Suprapubic skin (tissue), 4 donors: ENCODE data around the gene SURF4. TPM values are rescaled to one million over a fixed set of nuclear protein-coding genes. Genes with fewer than 3 reads are reported as not detected.

ENCODE experiments used
- DNase-seq, 2 donors: peaks; one replicate each; pipeline ENCODE4 v3.0.0-alpha.2; 2019; ENCODE audit warnings: low spot score in 2 of 2
- H3K27ac ChIP-seq: fragments of 200-600 bp; sonication (generic); one replicate; pipeline ENCODE4 v1.5.1; 2019
- H3K27me3 ChIP-seq: fragments of 200-600 bp; sonication (generic); one replicate; pipeline ENCODE4 v1.5.1; 2019
- H3K36me3 ChIP-seq: fragments of 200-600 bp; sonication (generic); one replicate; pipeline ENCODE4 v1.5.1; 2019
- H3K4me1 ChIP-seq: fragments of 200-600 bp; sonication (generic); one replicate; pipeline ENCODE4 v1.5.1; 2019
- H3K4me3 ChIP-seq: fragments of 200-600 bp; sonication (generic); one replicate; pipeline ENCODE4 v1.5.1; 2019; ENCODE audit warnings: mild to moderate bottlenecking
- H3K9me3 ChIP-seq: fragments of 200-600 bp; sonication (generic); one replicate; pipeline ENCODE4 v1.5.1; 2019
- EP300 ChIP-seq: sonication (generic); formaldehyde crosslinking; IDR thresholded peaks from one replicate; pipeline ENCODE4 v1.6.1; 2017; ENCODE audit warnings: antibody characterized with exemption
- POLR2A ChIP-seq, 2 donors: fragments of 450-650 bp; IDR thresholded peaks; one replicate each; pipeline ENCODE4 v1.6.1; 2017; ENCODE audit warnings: antibody characterized with exemption in 2 of 2, mild to moderate bottlenecking in 2 of 2, moderate library complexity in 2 of 2
- POLR2AphosphoS5 ChIP-seq, 3 donors: sonication (generic); formaldehyde crosslinking; IDR thresholded peaks; one replicate each; pipeline ENCODE4 v1.6.1; 2017; ENCODE audit warnings: antibody characterized with exemption in 3 of 3
- WGBS: methylation state at CpG from one replicate; pipeline ENCODE4 v1.1.5; 2018; 5-methylcytosine and 5-hydroxymethylcytosine counted together
- total RNA-seq, 4 donors: library from RNA; depleted of rRNA; stranded (reverse); fragments of >200 nt; gene quantifications; one replicate each; pipeline ENCODE4 v1.1.0, GENCODE V29; 2016
- TF ChIP-seq, protein P1 (sequence below), 2 donors: fragments of 200-600 bp in 1 of 2; fragments of 450-650 bp in 1 of 2; sonication (generic) in 1 of 2; IDR thresholded peaks; one replicate each; pipeline ENCODE4 v1.5.1; 2016 to 2019; ENCODE audit warnings: antibody characterized with exemption in 2 of 2, mild to moderate bottlenecking in 1 of 2, moderate library complexity in 1 of 2

Gene SURF4
- total RNA-seq, 4 donors from 2014 or later = 71.7 to 136 (median 118) TPM

DNA sequence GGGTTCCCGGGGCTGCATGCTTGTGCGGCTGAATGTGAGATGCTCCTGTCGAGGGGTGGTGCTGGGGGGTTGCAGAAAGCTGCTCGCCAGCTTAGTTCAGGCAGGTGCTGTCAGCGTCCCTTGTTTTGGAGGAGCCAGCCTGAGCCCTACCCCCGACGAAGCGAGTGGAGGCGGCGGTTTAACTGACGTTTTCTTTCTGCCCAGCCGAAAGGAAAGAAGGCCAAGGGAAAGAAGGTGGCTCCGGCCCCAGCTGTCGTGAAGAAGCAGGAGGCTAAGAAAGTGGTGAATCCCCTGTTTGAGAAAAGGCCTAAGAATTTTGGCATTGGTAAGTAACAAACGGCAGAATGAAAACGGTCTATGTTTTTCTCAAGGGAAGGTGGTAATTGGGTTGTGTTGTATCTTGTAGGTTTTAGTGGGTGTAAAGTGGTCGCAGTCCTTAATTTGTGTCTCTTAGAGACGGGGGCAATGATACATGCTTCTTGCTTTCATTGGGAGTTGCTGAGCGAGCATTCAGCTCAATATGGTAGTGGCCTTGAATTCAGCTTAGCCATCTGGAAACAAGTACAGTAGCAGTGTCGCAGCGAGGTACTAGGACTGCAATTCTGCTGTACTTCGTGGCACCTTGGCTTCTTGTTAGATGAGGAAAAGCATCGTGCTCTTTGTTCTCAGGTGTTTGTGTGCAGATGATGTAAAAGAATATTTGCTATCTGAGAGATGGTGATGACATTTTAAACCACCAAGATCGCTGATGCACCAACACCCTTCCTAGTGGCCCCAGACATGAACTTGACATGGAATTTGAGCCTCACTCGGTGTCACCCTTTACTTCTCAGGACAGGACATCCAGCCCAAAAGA lies 26.9 kb downstream of the SURF4 start:
- H3K36me3 ChIP-seq = peaks cover 60% of the 10 kb centered on the region
- peak overlapping the region; percentile 97 for H3K4me3 ChIP-seq
- H3K9me3 ChIP-seq = no peaks in the 10 kb centered on the region
- 15% methylated on average over 25 of the region's 25 CpGs for WGBS
- no peak for DNase-seq
- TF ChIP-seq EP300 (no peak), POLR2AphosphoS5 (IDR thresholded peaks at IDR 0.05) (no peak), POLR2A (IDR thresholded peaks at IDR 0.05) (no peak)
- TF ChIP-seq, protein P1, sequence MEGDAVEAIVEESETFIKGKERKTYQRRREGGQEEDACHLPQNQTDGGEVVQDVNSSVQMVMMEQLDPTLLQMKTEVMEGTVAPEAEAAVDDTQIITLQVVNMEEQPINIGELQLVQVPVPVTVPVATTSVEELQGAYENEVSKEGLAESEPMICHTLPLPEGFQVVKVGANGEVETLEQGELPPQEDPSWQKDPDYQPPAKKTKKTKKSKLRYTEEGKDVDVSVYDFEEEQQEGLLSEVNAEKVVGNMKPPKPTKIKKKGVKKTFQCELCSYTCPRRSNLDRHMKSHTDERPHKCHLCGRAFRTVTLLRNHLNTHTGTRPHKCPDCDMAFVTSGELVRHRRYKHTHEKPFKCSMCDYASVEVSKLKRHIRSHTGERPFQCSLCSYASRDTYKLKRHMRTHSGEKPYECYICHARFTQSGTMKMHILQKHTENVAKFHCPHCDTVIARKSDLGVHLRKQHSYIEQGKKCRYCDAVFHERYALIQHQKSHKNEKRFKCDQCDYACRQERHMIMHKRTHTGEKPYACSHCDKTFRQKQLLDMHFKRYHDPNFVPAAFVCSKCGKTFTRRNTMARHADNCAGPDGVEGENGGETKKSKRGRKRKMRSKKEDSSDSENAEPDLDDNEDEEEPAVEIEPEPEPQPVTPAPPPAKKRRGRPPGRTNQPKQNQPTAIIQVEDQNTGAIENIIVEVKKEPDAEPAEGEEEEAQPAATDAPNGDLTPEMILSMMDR (IDR thresholded peaks at IDR 0.05) = no peak
- H3K4me1 ChIP-seq = peaks cover 41% of the 10 kb centered on the region
- no peaks in the 10 kb centered on the region for H3K27me3 ChIP-seq
- H3K27ac ChIP-seq = peak overlapping the region; percentile 94

DNA sequence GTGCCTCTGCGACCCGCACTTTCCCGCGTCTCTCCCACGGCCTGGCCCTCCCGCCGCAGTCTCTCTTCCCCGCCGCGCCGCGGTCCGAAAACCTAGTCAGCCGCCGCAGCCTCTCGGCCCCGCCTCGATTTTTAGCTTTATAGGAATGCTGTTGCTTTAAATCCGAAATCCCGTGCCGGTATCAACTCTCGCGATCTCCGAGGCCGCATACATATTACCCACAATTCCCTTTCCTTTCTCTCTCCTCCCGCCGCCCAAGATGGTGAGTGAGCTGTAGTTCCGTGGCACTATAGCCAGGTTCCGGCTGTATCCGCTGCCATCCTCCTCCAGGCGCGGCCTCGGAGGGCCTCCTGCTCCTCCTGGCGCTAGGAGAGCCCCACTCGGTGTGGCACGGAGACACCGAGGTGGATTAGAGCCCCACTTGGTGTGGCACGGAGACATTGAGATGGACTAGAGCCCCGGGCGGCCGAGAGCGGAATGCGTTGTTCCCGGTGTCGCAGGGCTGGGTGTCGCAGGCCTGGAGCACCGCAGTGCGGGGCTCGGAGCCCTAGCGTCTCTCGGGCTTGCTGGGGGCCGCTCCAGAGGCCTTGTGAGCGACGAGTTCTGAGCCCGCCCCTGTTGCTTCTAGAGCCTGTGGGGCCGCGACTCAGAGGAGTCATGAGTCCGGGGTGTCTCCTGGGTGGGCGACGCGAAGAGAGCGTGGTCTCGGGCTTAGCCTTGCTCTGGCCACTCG lies 27.7 kb downstream of the SURF4 start, which contains the start of the genes MED22 and RPL7A:
MED22 (minus strand) TSS at position 147 of the 733 bp plus-strand sequence. CDS start 1,469 bp downstream, outside the sequence.
RPL7A (plus strand) TSS at position 234 of the 733 bp plus-strand sequence; CDS start at position 260, 26 bp downstream.
- peak within 1 kb of the TSS; percentile 97 for H3K4me3 ChIP-seq
- WGBS = under 1% methylated on average over 41 of the region's 64 CpGs
- H3K4me1 ChIP-seq = peaks cover 41% of the 10 kb centered on the region
- H3K9me3 ChIP-seq = no peaks in the 10 kb centered on the region
- TF ChIP-seq, protein P1 (IDR thresholded peaks at IDR 0.05) = peak in 1 of 2 donors; percentile 15
- no peak for TF ChIP-seq EP300
- TF ChIP-seq POLR2AphosphoS5 (IDR thresholded peaks at IDR 0.05) = peak; percentile 88 to 99 (median 97)
- TF ChIP-seq POLR2A (IDR thresholded peaks at IDR 0.05) = peak; percentile 87
- H3K36me3 ChIP-seq = peaks cover 63% of the 10 kb centered on the region
- peak; percentile 94 to 97 for DNase-seq
- H3K27me3 ChIP-seq = no peaks in the 10 kb centered on the region
- H3K27ac ChIP-seq = peak within 1 kb of the TSS; percentile 94

DNA sequence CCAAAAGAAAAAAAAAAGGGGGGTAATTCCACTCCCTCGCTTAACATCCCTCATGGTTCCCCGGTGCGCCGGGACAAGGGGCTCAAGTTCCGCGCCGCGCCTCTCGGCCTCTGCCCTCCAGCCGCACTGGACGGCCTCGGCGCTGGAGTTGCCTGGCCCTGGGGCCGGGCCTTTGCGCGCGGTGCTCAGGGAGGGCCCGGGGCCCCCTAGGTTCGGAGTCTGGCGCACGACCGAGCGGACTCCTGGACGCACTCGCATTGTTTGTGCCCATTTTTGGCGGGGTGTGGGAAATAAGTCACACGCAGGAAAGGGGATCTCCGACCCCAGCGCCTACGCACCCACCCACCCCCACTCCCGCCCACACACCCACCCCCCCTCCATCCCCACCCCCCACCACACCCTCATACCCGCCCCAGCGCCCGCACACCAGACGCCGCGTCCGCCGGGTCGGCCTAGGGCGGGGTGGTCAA lies 28.3 kb downstream of the SURF4 start:
- DNase-seq = no peak
- TF ChIP-seq POLR2AphosphoS5 (IDR thresholded peaks at IDR 0.05) = no peak
- no peak for TF ChIP-seq POLR2A (IDR thresholded peaks at IDR 0.05)
- TF ChIP-seq, protein P1 (IDR thresholded peaks at IDR 0.05) = peak in 1 of 2 donors; percentile 2
- no peak for TF ChIP-seq EP300
- peak overlapping the region; percentile 94 for H3K27ac ChIP-seq
- H3K36me3 ChIP-seq = peaks cover 63% of the 10 kb centered on the region
- peaks cover 43% of the 10 kb centered on the region for H3K4me1 ChIP-seq
- H3K27me3 ChIP-seq = no peaks in the 10 kb centered on the region
- 0% methylated on average over 19 of the region's 41 CpGs for WGBS
- no peaks in the 10 kb centered on the region for H3K9me3 ChIP-seq
- H3K4me3 ChIP-seq = peak overlapping the region; percentile 97

DNA sequence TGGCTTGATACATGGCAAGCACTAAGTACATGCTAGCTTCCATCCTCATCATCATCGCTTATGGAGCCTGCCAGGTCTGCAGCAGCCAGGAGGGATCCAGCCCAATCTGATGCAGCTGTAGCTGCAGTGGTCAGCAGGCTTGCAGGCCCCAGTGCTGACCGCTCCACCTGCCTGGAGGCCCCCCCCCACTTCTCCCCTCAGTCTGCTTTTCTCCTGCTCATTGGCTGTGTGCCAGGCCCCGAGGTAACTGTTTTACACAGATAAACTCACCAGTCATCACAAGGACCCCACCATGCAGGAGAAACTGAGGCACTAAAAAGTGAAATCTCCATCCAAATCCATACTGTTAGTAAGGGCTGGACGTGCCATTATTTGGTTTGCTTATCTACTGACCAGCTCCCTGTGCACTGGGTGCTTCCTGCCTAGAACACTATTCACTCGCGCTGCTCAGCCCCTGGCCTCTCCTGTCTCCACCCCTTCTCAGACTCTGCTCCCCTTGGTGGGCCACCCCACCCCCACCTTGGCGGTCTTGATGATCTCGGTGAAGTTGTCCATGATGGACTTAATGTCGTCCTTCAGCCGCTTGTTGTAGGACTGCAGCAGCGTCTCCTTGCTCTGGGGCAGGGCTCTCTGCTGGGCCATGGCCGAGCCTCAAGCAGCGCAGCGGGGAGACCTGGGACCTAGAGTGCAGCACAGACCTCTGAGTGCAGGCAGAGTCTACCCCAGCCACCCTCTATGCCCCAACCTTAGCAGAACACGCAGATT lies 29.7 kb downstream of the SURF4 start:
- TF ChIP-seq POLR2AphosphoS5 (IDR thresholded peaks at IDR 0.05) = no peak
- TF ChIP-seq EP300 = no peak
- no peak for TF ChIP-seq POLR2A (IDR thresholded peaks at IDR 0.05)
- Histone ChIP-seq H3K4me3 (peak overlapping the region; percentile 97), H3K4me1 (peaks cover 45% of the 10 kb centered on the region), H3K27ac (peak overlapping the region; percentile 94), H3K36me3 (peaks cover 63% of the 10 kb centered on the region), H3K9me3 (no peaks in the 10 kb centered on the region), H3K27me3 (no peaks in the 10 kb centered on the region)
- DNase-seq = no peak
- 60% methylated on average over 11 of the region's 15 CpGs for WGBS

DNA sequence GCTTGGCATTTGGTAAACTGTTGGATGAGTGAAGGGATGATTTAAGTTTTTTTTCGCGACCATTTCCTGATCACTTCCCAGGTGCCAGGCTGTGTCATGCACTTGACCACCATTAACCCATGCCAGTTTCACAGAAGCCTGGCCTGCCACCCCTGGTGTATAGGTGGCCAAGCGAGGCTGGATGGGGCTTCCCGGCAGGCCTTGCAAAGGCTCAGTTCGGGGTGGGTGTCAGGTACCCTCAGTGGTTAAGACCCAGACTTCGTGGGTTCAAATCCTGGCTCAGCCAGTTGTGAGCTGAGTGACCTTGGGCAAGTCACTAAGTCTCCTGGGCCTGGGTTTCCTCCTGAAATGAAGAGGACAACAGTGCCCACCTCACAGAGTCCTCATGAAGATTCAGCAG lies 30.3 kb downstream of the SURF4 start:
- no peaks in the 10 kb centered on the region for H3K27me3 ChIP-seq
- peaks cover 63% of the 10 kb centered on the region for H3K36me3 ChIP-seq
- TF ChIP-seq EP300 = no peak
- no peak overlapping the region for H3K4me3 ChIP-seq
- peaks cover 48% of the 10 kb centered on the region for H3K4me1 ChIP-seq
- H3K27ac ChIP-seq = no peak overlapping the region
- no peaks in the 10 kb centered on the region for H3K9me3 ChIP-seq
- DNase-seq = no peak
- 92% methylated on average over 5 of the region's 6 CpGs for WGBS
